ENCODE measurements around the gene CASQ2.
"Not testable (repeated sequence)": the region's sequence is repeated elsewhere in the genome, so short reads cannot be mapped to it uniquely, and the experiment has no call there.

CASQ2 gene

GRCh38 chr1:115780655-115781054, 12.1 kb upstream of the CASQ2 start:
- DNase-seq, result not testable (repeated sequence)

DNA sequence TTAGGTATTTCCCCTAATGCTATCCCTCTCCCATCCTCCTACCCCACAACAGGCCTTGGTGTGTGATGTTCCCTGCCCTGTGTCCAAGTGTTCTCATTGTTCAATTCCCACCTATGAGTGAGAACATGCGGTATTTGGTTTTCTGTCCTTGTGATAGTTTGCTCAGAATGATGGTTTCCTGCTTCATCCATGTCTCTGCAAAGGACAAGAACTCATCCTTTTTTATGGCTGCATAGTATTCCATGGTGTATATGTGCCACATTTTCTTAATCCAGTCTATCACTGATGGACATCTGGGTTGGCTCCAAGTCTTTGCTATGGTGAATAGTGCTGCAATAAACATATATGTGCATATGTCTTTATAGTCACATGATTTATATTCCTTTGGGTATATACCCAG, 10.6 kb upstream of the CASQ2 start:
- not testable (repeated sequence) for DNase-seq

GRCh38 chr1:115771847-115772457, 3.4 kb upstream of the CASQ2 start:
- DNase-seq, result peak; percentile 61

DNA sequence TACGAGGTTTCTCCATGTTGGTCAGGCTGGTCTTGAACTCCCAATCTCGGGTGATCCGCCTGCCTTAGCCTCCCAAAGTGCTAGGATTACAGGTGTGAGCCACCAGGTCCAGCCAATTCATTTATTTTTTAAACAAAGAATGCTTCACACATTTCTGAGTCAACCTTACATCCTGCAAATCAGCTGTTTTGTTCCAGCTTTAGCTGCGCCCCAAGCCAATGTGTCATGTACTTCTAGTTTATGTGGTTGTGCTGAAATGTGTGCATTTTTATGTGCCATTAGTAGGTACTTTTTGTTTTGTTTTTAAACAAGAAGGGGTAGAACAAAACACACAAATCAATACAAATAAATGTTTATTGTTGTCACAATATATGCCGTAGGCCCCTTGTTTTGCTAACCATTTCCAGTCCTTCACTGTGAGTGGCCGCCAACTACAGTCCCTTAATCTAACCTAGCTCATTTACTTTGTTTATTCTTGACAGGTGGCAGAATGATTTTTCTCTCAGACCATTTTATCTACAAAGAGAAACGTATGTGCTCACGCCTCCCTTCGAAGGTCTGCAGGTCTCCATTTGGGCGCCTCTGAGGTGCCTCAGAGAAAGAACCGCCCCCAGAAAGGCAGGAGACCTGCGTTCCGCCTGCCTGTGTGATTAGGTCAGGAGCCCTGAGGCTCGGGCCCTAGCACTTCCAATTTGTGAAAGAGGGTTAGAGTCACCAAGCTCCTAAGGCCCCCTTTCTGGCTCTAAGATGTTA, 2.8 kb upstream of the CASQ2 start:
- DNase-seq, result no peak

DNA sequence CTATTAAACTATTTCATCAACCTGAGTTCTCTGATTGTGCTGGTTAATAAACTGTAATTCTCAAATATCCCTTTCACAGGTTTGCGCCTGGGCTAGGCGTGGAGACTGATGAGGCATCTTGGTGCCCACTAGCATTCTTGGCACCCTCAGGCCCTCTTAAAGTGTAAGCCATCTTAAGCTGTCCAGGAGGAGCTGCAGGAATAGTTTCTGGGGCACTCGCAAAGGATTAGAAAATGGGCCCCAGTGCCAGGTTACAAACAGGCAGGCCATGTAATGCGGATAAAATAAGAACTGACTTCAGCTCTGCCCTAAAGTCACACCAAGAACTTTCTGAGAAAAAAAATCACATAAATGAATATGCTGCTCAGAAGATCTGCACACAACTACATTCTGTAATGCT, 1.1 kb downstream of the CASQ2 start:
- no peak for DNase-seq

DNA sequence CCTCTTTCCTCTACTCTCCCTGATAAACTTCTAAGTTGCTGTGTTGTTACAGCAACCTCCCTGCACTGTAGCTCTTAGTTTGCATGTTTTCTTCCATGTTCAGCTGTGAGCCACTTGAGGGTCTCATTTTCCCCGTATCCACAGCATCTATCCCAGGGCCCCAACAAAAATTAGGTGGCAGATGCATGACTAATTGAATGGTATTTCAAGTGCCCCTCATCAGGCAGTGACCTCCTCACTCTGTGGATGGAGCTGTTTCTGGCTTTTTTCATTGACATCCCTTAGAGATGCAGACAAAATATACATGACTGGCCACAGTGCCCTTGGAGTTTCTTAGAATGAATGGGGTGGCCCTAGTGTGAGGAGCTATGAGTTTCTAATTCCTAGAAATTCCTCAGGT, 3.4 kb downstream of the CASQ2 start:
- no peak for DNase-seq

DNA sequence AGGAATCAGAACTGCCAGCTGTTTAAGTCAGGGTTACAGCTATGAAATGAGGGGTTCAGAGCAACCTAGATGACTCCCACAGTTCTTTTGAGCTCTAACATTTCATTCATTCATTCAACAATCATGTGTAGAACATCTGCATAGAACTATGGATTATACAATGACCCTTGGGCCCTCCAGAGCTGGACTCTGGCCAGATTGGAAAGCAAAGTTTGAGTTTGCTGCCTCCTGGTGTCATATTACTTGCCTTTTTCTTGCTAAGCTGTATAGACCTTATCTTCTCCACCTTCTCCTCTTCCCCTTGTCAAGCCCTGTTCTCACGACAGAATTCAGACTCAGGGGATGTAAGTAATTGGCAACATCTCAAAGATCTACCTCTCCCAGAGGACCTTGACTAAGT, 4.0 kb downstream of the CASQ2 start:
- DNase-seq, result no peak

GRCh38 chr1:115762779-115763178, 5.7 kb downstream of the CASQ2 start:
- DNase-seq, result no peak

GRCh38 chr1:115761601-115762302, 6.8 kb downstream of the CASQ2 start:
- DNase-seq, result no peak

- no peak for DNase-seq
Observed at GRCh38 chr1:115757856-115758255, 10.7 kb downstream of the CASQ2 start.

DNA sequence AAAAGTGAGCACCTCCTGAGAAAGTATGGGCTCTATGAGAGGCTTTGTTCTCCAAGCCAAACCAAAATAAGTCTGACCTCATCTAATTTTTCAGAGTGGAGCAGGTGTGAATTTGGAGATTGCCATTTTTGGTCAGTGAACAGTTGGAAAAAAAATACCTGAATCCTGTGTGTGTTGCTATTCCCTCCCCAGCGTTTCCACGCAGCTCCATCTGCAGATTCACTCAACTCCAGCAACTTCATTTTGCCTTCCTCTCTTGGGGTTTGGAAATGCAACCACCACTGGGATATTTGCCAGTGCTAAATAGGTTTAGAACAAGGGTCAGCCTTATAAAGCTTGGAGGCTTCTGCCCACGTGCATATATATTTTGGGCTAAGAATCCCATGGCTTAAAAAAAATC, 11.2 kb downstream of the CASQ2 start:
- DNase-seq, result no peak

DNA sequence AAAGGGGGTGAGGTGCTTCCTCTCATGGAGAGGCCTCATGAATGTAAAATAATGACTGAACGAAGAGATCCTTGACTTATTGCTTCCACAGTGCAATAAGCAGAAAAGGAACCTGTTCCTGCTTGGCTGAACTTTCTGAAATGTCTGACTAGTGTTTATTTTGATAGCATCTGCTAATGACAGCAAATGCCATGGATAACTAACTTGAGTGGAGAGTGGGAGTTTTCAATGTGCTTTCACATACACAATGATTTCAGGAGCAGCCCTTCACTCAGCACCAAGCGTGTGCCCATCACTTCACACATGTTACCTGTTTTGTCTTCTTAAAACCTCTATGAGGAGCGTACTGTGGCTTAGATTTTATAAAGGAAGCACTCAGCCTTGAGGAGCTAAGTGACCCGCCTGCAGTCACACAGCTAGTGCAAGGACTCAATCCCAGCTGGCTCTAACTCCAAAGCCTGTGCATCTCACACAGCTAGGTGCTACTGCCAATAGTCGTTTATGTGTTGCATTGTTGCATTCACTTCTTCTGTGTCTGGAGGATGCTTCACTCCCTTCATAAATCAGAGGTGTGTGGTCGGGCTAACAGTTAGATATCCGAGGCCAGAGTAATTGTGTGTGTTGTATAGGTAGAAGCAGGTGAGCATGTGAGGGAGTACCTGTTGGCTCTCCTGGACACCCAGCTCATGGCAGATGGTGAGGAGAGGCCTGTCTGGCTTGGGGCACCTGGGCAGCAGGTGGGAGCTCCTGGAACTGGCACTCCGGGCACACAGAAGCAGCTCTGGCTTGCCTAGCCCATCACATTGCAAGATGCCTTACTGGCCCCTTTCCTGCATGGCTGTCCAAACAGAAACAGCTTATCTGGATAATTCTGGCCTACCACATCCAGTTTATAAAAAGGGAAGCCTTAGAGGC, 12.8 kb downstream of the CASQ2 start:
- DNase-seq, result no peak

- no peak for DNase-seq
Observed at GRCh38 chr1:115753830-115754229, 14.7 kb downstream of the CASQ2 start.

DNA sequence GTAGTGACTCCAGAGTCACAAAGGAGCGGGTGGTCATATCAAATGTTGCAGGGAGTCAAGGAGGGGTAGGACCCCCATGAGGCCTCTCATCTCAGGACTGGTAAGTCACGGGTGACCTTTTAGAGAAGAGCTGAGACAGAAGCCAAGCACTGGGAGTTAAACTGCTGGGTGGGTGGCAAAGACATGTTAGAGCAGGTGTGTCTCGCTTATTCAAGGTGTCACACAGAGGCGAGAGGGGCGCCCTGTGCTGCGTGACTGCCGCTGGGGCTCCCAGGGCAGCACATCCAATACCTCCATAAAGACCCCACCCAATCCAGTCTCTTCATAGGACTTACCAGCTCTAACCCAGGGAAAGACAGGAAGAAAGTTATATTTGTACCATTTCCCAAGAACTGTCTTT, 15.2 kb downstream of the CASQ2 start:
- DNase-seq, result no peak

- no peak for DNase-seq
Observed at GRCh38 chr1:115748401-115749150, 19.9 kb downstream of the CASQ2 start.

- DNase-seq, result no peak
Observed at GRCh38 chr1:115746021-115746690, 22.4 kb downstream of the CASQ2 start.

DNA sequence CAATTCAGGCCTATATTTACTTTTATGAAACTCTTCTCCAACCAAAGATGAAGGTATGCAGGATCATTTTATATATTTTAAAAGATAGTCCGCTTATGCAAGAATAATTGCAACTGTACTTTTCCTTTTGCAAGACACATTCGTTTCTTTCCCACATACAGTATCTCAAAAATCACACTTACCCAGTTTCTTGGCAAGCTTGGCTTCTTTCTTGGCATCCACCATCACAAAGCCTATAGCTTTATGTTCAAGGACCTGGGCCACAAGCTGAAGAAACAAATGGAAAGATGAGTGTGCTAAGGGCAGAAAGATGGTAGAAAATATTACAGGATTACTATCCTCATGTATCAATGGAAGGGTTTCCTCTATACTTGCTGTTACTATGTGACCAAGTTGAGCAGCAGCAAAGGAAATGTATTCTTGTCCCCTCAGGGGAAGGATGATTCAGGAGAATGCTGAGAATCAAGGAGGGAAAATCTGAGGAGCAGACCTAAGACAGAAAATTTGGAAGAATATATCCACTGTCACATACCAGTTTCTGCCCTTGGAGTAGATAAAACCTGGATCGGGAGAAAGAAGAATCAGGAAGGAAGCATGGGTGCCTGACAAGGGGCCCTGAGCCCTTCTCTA, 23.8 kb downstream of the CASQ2 start:
- no peak for DNase-seq

DNA sequence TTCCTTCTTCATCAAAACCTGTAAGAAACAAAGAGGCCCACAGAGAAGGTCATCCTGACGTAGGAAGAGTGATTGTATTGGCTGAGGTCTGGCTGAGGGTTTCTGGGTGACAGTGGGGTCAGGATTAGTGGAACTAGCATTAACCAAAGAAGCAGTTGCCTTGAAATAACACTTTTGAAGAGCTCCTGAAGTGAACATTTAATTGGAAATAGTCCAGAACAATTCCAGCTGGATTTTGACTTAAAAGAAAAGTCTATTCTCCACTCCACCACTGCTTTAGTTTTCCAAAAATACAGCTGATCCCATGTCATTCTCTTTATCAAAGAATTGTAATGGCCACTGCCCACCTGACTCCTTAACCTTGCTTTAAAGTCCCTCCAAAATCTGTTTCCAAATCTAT, 27.7 kb downstream of the CASQ2 start:
- DNase-seq, result no peak

- no peak for DNase-seq
Observed at GRCh38 chr1:115732316-115732715, 36.2 kb downstream of the CASQ2 start.

GRCh38 chr1:115729756-115730155, 38.8 kb downstream of the CASQ2 start:
- DNase-seq, result no peak

GRCh38 chr1:115728341-115728740, 40.2 kb downstream of the CASQ2 start:
- DNase-seq, result no peak
